GM18909 (cell line): ENCODE data around the gene IL1RAPL2.
"Not testable (repeated sequence)": the region's sequence is repeated elsewhere in the genome, so short reads cannot be mapped to it uniquely, and the experiment has no call there.

ENCODE experiments used
- ATAC-seq: cut with Tn5 transposase; IDR thresholded peaks from one replicate; pipeline ENCODE4 v1.9.1; 2021; ENCODE audit warnings: mild to moderate bottlenecking; ENCODE audit not compliant: unreplicated experiment, poor library complexity

IL1RAPL2 gene

GRCh38 chrX:104842646-104843045 is 276.6 kb downstream of the IL1RAPL2 start:
- ATAC-seq: no peak

- ATAC-seq: no peak
These were observed 286.2 kb downstream of the IL1RAPL2 start for GRCh38 chrX:104852241-104852640.

GRCh38 chrX:104854188-104854587 is 288.2 kb downstream of the IL1RAPL2 start:
- peak; percentile 47 for ATAC-seq

- ATAC-seq: no peak
These were observed 288.9 kb downstream of the IL1RAPL2 start for GRCh38 chrX:104854790-104855340.

- no peak for ATAC-seq
These were observed 297.5 kb downstream of the IL1RAPL2 start for GRCh38 chrX:104863466-104863865.

GRCh38 chrX:104864296-104864695 is 298.3 kb downstream of the IL1RAPL2 start:
- no peak for ATAC-seq

- ATAC-seq: no peak
These were observed 311.5 kb downstream of the IL1RAPL2 start for GRCh38 chrX:104877504-104877903.

GRCh38 chrX:104902070-104902469 is 336.1 kb downstream of the IL1RAPL2 start:
- no peak for ATAC-seq

- ATAC-seq: not testable (repeated sequence)
These were observed 343.7 kb downstream of the IL1RAPL2 start for GRCh38 chrX:104909694-104910093.

- no peak for ATAC-seq
These were observed 347.3 kb downstream of the IL1RAPL2 start for GRCh38 chrX:104913348-104913747.

- ATAC-seq: not testable (repeated sequence)
These were observed 348.7 kb downstream of the IL1RAPL2 start for GRCh38 chrX:104914686-104915085.

- ATAC-seq: no peak
These were observed 352.1 kb downstream of the IL1RAPL2 start for GRCh38 chrX:104918122-104918521.

- peak; percentile 4 for ATAC-seq
These were observed 355.7 kb downstream of the IL1RAPL2 start for GRCh38 chrX:104921584-104922205.

GRCh38 chrX:104922206-104922621 is 356.2 kb downstream of the IL1RAPL2 start:
- peak; percentile 98 for ATAC-seq

- no peak for ATAC-seq
These were observed 363.3 kb downstream of the IL1RAPL2 start for GRCh38 chrX:104929324-104929723.

GRCh38 chrX:104935581-104935980 is 369.6 kb downstream of the IL1RAPL2 start:
- ATAC-seq: no peak

- ATAC-seq: no peak
These were observed 387.3 kb downstream of the IL1RAPL2 start for GRCh38 chrX:104953251-104953650.

- no peak for ATAC-seq
These were observed 395.9 kb downstream of the IL1RAPL2 start for GRCh38 chrX:104961926-104962325.

GRCh38 chrX:104968241-104968640 is 402.2 kb downstream of the IL1RAPL2 start:
- ATAC-seq: no peak

GRCh38 chrX:104972737-104973136 is 406.7 kb downstream of the IL1RAPL2 start:
- no peak for ATAC-seq

- ATAC-seq: no peak
These were observed 421.1 kb downstream of the IL1RAPL2 start for GRCh38 chrX:104987063-104987462.

- no peak for ATAC-seq
These were observed 422.0 kb downstream of the IL1RAPL2 start for GRCh38 chrX:104988038-104988437.
